ENCODE results near the gene DOCK3. TPM values are rescaled to one million over a fixed set of nuclear protein-coding genes. Genes with fewer than 3 reads are reported as not detected.
"Not testable (repeated sequence)": the region's sequence is repeated elsewhere in the genome, so short reads cannot be mapped to it uniquely, and the experiment has no call there.

Gene DOCK3
- total RNA-seq, 1 donor from 2014 or later = 0.98 TPM

GRCh38 chr3:50819882-50820281, 145.2 kb downstream of the DOCK3 start:
- Histone ChIP-seq H3K27ac (no peak overlapping the region), H3K36me3 (no peaks in the 10 kb centered on the region), H3K4me1 (no peaks in the 10 kb centered on the region), H3K9me3 (no peaks in the 10 kb centered on the region), H3K4me3 (no peak overlapping the region), H3K27me3 (no peaks in the 10 kb centered on the region)
- intact Hi-C loops (cut with DNase I) = no loop called here
- TF ChIP-seq, protein P1, sequence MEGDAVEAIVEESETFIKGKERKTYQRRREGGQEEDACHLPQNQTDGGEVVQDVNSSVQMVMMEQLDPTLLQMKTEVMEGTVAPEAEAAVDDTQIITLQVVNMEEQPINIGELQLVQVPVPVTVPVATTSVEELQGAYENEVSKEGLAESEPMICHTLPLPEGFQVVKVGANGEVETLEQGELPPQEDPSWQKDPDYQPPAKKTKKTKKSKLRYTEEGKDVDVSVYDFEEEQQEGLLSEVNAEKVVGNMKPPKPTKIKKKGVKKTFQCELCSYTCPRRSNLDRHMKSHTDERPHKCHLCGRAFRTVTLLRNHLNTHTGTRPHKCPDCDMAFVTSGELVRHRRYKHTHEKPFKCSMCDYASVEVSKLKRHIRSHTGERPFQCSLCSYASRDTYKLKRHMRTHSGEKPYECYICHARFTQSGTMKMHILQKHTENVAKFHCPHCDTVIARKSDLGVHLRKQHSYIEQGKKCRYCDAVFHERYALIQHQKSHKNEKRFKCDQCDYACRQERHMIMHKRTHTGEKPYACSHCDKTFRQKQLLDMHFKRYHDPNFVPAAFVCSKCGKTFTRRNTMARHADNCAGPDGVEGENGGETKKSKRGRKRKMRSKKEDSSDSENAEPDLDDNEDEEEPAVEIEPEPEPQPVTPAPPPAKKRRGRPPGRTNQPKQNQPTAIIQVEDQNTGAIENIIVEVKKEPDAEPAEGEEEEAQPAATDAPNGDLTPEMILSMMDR (IDR thresholded peaks at IDR 0.05) = no peak
- no peak for DNase-seq (ENCODE audit: extremely low spot score in 2 of 2)

DNA sequence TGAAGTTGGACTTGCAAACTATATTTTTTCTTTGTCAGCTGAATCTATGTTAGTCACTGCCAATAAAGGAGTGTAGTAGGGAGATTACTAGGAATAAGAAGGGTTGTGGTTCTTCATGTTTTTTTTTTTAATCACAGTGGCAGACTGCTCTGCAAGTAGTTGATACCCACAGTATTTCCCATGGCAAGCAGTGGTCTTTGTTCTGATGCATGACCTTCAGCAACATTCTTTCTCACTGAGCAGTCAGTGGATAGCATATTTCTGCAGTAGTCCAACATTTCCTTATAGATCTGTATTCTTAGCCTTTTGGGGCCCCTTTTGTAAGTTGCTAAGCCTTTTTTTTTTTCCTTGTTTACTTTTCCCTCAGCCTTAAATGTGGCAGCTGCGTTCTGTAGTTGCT, 151.1 kb downstream of the DOCK3 start:
- no peak for TF ChIP-seq POLR2AphosphoS5 (IDR thresholded peaks at IDR 0.05; ENCODE audit: insufficient read depth in 1 of 2, low read depth in 1 of 2)
- intact Hi-C loops (cut with DNase I) = no loop called here
- Histone ChIP-seq H3K27ac (no peak overlapping the region), H3K36me3 (no peaks in the 10 kb centered on the region), H3K4me1 (no peaks in the 10 kb centered on the region), H3K9me3 (no peaks in the 10 kb centered on the region), H3K4me3 (no peak overlapping the region), H3K27me3 (no peaks in the 10 kb centered on the region)
- no peak for DNase-seq (ENCODE audit: extremely low spot score in 2 of 2)

DNA sequence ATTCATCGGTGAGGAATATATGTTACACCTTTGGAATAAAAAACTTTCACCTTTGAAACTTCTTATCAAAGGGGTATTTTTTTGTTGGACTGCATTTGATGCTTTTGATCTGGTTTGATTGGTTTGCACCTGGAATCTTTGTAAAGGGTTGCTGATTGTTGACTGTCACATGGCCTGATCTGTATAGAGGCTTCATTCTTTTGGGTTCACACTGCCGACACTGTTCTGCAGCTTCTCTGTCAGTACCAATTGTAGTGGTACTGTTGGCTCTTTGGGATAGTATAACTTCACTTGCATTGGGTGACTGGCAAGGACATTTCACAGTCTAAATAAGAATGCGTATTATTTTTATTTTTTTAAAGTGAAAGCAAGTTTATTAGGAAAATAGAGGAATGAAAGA, 155.7 kb downstream of the DOCK3 start:
- intact Hi-C loops (cut with DNase I) = no loop called here
- Histone ChIP-seq H3K27me3 (no peaks in the 10 kb centered on the region), H3K27ac (no peak overlapping the region), H3K9me3 (no peaks in the 10 kb centered on the region), H3K4me1 (no peaks in the 10 kb centered on the region), H3K36me3 (no peaks in the 10 kb centered on the region), H3K4me3 (no peak overlapping the region)
- DNase-seq (ENCODE audit: extremely low spot score in 2 of 2) = no peak
- TF ChIP-seq POLR2A (IDR thresholded peaks at IDR 0.05) (no peak), POLR2AphosphoS5 (IDR thresholded peaks at IDR 0.05; ENCODE audit: insufficient read depth in 1 of 2, low read depth in 1 of 2) (no peak)
- TF ChIP-seq, protein P1 (IDR thresholded peaks at IDR 0.05) = no peak

GRCh38 chr3:50831009-50831408, 156.3 kb downstream of the DOCK3 start:
- H3K36me3 ChIP-seq; H3K27me3 ChIP-seq; intact Hi-C loops (cut with DNase I); H3K27ac ChIP-seq; H3K4me3 ChIP-seq; H3K4me1 ChIP-seq; DNase-seq (ENCODE audit: extremely low spot score in 2 of 2); H3K9me3 ChIP-seq: not testable (repeated sequence)

DNA sequence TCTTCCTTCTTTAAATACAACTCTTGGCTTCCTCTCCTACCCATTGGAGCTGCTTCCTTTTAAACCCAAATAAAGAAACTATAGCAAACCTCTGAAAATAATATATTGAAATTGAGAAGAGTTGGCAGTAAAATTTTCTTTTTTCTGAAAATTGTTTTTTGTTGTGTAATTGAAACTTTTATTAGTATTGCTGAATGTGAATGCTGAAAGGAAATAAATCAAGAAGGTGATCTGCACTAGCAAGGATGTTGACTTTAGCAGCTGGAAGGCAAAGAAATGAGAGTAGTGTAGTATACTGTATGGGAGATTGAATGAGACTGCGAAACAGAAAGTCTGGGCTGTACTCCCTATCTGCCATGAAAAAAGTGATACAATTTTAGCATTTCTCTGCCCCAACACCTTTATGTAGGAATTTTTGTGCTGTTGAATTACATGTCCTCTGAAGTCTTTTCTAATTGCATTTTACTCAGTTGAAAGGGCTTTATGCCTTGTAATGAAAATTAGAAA, 166.3 kb downstream of the DOCK3 start:
- no peaks in the 10 kb centered on the region for H3K9me3 ChIP-seq
- TF ChIP-seq, protein P1 (IDR thresholded peaks at IDR 0.05) = no peak
- TF ChIP-seq POLR2AphosphoS5 (IDR thresholded peaks at IDR 0.05; ENCODE audit: insufficient read depth in 1 of 2, low read depth in 1 of 2) = no peak
- no peak for TF ChIP-seq POLR2A (IDR thresholded peaks at IDR 0.05)
- no peaks in the 10 kb centered on the region for H3K4me1 ChIP-seq
- DNase-seq (ENCODE audit: extremely low spot score in 2 of 2) = no peak
- H3K36me3 ChIP-seq = no peaks in the 10 kb centered on the region
- H3K27ac ChIP-seq = no peak overlapping the region
- no peak overlapping the region for H3K4me3 ChIP-seq
- intact Hi-C loops (cut with DNase I) = no loop called here
- no peaks in the 10 kb centered on the region for H3K27me3 ChIP-seq

GRCh38 chr3:50848308-50848707, 173.6 kb downstream of the DOCK3 start:
- intact Hi-C loops (cut with DNase I) = no loop called here
- H3K9me3 ChIP-seq = peaks cover 4% of the 10 kb centered on the region
- H3K4me3 ChIP-seq = no peak overlapping the region
- H3K27me3 ChIP-seq = no peaks in the 10 kb centered on the region
- no peak for DNase-seq (ENCODE audit: extremely low spot score in 2 of 2)
- TF ChIP-seq POLR2A (IDR thresholded peaks at IDR 0.05) = no peak
- TF ChIP-seq, protein P1 (IDR thresholded peaks at IDR 0.05) = no peak
- TF ChIP-seq POLR2AphosphoS5 (IDR thresholded peaks at IDR 0.05; ENCODE audit: insufficient read depth in 1 of 2, low read depth in 1 of 2) = no peak
- H3K36me3 ChIP-seq = no peaks in the 10 kb centered on the region
- H3K4me1 ChIP-seq = no peaks in the 10 kb centered on the region
- H3K27ac ChIP-seq = no peak overlapping the region

All from vagina (tissue), 2 donors.